Stimulated activated CD8-positive, alpha-beta memory T cell treated with anti-CD3 and anti-CD28 coated beads, Interleukin-12 subunit alpha, Interleukin-12 subunit beta, amount 100 ng/mL, for 24 hours (primary cell): Measurements from ENCODE around the gene CHST2.
"Not testable (repeated sequence)": the region's sequence is repeated elsewhere in the genome, so short reads cannot be mapped to it uniquely, and the experiment has no call there.

Experiments
- DNase-seq: peaks from one replicate; pipeline ENCODE4 v3.0.0-alpha.2; 2020; ENCODE audit errors: extremely low read depth

CHST2 gene

DNA sequence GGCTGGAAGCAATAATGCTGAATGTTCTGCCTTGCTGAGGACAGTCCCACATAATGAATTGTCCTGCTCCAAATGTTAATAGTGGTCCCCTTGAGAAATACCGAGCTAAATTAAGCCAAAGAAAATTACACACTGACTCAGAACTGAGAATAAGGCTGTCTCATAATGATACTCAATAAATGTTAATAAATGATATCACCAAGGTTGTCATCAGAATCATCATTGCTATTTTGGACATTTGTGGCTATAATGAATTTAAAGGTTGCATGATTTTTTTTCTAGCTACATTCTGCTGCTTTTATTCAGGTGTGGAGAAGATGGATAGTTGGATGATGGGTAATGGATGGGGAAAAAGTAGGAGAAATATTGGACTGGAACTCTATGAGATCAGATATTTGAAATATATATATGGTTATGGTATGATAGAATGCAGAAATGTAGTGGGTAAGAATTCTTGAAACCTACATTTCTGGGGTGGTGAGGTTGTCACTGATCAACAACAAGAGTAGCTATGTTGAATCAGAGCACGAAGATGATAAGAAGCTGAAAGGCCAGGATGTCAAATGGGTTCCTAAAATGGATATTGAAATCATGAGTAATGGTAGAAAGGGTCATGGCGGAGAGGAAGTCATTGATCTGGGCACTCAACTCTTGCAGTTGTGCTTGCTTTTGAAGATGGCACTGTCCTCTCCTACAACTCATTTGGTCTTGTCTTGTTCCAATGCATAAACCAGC lies 12.8 kb downstream of the CHST2 start:
- no peak for DNase-seq

DNA sequence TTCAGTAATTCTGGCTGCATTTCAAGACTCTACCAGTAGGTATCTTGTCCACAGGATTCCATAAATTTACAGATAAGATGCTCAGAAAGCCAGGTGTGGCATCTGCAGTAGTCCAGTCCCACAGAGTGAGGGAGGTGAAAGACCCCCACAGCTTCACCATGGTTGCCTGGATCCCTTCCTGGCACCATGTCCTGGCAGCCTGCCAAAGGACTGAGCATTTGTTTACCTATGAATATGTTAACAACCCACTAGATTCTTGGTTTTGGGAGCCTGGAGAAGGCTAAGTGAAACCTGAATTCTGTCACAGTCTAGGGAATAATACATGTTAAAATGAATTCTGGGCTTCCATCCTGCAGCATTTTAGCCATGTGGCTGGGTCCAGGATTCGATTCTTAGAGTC lies 14.9 kb downstream of the CHST2 start:
- DNase-seq = no peak

DNA sequence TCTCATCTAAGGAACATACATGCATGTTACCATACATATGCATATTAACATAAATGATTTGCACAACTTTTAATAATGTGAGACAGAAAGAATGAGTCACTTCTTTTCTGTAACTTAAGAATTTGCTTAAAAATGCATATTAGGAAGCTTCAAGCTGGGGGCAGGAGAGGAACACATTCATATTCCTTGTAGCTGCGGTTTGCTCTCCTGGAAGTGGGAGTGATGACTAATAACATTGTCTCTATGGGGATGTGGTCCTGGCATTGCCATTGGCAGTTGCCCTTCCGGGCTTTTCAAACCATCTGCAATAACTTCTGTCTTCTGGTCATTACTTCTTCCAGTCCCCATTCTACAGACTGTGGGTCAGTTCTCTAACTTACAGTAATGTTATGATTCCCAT lies 15.6 kb downstream of the CHST2 start:
- DNase-seq = no peak

DNA sequence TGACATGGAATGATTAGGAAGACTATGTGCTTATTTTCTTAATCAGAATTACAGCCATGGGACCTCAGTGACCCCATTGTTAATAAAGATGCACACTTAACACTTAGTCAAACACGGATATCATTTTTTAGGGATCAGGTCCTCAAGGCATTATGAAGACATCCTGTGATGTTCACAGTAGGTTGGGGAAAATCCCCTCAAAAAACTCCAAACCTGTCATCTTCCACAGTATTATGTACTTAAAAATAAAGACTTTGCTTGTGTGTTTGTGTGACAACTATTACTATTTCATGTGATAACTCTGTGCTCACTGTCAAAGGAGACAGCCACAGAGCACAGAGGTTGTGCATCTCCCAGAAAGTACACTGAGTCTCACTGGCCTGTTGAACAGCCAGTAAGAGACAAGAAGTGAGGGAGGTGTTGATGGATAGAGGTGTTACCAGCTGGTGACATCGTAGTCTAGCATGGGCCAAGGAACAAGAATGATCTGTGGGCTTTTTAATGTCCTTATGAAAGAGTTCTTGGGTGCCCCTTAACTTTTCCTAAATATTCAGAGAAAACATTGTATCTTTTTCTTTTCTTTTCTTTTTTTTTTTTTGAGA lies 18.0 kb downstream of the CHST2 start:
- DNase-seq = no peak

DNA sequence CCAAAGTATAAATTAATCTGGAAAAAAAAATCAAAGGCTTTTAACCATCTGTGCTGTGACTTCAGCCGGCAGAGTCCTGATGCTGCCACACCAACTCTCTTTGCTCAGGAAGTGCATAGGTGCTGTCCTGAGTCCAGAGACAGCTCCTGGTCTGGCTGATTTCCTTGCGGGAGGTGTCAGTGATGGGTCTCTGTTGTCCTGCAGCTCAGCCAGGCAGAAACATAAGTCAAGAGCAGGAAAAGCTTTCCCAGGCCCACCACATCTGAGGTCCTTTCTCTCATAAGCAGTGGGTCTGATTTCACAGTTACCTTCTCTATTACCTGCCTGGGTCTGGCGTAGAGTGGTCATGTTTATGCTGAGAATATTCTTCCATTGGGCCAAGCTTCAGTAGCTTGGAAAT lies 19.4 kb downstream of the CHST2 start:
- DNase-seq = no peak

DNA sequence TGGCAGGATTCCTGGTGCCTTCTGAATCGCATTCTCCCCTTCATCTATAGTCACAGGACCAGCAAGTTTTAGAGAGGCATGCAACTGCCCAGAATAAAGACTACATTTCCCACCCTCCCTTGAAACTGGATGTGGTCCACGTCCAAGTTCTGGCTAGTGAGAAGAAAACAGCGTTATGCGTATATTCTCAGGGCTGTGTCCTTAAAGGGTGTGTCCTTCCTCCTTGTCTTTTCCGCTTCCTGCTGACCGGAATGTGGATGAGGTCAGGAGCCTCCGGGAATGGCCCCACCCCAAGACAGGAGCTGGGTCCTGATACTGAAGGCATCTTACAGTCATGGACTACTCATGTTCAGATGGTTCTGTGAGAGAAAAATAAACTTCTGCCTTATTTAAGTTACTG lies 20.2 kb downstream of the CHST2 start:
- no peak for DNase-seq

DNA sequence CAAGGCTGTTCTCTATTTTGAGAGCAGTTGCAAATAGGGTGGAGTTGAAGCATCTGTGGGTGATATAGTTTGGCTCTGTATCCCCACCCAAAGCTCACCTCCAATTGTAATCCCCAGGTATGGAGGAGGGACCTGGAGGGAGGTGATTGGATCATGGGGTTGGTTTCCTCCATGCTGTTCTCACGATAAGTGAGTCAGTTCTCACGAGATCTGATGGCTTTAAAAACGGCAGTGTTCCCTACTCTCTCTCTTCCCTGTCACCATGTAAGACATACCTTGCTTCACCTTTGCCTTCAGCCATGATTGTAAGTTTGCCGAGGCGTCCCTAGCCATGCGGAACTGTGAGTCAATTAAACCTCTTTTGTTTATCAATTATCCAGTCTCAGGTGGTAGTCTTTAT lies 21.0 kb downstream of the CHST2 start:
- no peak for DNase-seq

DNA sequence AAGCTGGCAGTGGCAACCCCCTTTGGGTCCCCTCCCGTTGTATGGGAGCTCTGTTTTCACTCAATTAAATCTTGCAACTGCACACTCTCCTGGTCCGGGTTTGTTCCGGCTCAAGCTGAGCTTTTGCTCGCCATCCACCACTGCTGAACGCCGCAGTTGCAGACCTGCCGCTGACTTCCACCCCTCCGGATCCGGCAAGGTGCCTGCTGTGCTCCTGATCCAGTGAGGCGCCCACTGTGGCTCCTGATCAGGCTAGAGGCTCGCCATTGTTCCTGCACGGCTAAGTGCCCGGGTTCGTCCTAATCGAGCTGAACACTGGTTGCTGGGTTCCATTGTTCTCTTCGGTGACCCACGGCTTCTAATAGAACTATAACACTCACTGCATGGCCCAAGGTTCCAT lies 22.8 kb downstream of the CHST2 start:
- no peak for DNase-seq

DNA sequence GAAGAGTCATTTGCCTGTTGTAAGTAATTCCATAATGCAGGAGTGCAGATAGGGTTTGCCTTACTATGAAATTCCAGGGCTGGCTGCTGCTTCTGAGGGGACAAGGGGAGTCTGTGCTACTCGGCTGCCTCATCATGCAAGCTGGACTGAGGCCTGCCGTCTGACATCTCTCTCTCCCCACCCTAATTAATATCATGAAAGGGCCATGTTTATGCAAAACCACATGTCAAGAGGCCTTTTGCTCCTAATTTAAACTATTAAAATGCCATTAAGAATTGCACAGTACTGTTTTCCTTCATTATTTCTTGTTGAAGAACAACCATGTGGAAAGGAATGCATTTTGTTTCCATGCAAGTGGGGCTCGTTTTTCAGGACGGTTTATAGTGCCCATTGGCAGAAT lies 26.3 kb downstream of the CHST2 start:
- no peak for DNase-seq

DNA sequence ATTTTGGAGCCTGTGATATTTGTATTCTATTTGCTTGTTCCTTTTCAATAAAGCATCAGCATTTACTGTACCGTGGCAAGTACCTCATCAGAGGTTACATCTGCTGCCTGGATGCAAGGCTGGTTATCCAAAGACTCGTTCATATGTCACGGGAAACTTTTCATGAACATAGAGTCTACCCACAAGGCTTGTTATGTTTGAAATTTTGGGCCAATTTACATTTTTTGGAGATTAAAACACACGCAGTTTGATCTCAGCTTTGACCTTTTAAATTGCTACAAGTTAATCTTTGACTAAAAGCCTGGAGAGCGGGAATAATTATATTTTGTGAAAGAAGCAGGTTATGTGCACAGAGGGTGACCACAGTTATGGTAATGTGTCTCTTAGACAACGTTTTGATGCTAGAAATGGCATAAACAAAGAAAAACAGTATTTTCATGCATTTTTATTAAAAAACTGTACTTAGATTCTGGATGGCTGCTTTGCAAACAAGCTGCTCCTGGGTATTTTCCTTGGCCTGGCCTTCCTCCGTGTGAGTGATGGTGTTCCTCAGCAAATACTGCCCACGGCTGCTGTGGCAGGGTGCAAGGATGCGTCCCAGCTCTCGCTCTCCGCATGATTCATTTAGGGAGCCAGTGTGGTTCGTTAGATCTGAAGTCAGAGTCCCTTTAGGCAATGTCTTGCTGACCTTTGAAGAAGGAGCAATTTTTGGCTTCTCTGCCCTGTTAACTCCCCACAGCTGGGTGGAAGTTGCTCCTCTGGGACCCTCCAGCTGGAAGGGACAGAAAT lies 27.1 kb downstream of the CHST2 start:
- DNase-seq = no peak

DNA sequence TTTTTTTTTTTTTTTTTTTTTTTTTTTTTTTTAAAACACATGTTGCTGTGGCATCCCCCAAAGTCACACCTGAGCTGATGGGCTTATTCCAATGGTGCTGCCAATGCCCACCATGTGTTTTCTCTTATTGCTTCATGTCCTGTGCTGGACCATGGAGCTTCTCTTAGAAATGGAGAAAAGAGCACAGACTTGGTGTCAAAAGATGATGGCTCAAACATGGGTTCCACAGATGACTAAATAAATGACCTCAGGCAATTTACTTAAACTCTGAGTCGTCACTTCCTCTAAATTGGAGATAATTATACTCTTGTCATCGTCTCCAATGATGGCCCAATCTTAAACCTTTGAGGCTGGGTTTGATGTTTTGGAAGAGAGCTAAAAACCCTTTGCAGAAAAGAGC lies 28.1 kb downstream of the CHST2 start:
- DNase-seq = no peak

DNA sequence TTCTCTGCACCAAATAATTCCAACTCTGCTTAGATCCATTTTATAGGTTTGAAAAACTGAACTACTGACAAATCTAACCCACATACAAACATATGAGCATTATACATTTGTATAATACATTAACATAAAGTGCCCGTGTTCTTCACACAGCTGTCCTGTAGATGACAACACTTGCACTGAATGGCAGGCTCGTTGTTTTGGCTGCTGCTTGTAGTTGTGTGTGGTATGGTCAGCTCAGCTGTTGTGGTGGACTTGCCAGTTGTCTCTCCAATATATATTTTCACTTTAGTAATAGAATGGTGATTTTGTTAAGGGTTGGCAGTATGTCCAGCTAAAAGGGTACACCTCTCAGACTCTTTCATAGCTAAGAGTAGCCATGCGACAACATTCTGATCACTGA lies 30.5 kb downstream of the CHST2 start:
- no peak for DNase-seq

DNA sequence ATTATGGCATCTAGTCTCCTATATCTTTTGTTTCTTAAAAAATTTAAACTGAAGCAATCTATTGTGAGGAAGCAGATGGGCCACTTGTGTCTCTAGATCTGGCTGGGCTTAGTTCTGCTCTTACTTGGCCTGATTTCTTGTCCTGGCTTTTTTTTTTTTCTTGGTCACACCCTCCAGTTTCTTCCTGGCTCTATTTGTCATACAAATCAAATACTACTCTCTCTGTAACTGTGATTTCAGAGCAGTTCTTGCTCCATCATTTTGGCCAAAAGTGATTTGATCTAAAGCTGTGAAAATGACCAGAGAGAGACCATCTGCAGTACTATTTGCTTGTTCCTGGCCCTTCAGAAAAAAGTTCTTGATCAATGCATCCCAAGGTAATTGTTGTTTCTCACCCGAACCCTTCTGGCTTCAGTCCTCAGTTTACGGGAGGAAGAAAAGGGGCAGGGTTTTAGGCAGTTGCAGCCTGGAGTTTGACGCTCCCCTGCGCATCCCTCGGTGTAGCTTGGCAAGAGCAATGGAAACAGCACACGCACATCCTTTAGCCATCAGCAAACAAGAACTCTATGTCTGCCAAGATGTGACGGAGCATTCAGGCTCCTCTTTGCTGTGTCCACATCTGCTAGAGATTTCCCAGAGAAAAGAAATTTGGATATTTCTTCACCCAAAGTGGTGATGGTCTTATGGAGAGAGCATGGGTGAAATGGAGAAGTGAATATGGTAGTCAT lies 31.6 kb downstream of the CHST2 start:
- no peak for DNase-seq

DNA sequence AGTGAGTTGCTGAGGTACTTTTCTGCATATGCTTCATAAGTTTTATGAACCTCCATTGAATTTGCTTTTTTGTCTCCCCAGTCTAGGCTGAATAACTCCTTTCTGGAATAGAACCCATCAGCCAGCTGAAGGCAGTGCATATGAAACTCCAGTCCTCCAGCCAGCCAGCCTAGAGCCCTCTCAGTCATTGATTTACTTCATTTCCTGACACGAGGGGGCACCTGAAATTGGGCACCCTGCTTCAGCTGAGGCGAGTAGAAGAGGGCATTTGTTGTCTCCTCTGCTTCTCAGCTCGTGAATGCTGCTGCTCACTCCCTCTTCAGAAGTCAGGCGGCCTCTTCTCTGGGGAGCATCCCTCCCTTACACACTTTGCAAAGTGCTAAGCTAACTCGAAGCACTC lies 32.5 kb downstream of the CHST2 start:
- no peak for DNase-seq

DNA sequence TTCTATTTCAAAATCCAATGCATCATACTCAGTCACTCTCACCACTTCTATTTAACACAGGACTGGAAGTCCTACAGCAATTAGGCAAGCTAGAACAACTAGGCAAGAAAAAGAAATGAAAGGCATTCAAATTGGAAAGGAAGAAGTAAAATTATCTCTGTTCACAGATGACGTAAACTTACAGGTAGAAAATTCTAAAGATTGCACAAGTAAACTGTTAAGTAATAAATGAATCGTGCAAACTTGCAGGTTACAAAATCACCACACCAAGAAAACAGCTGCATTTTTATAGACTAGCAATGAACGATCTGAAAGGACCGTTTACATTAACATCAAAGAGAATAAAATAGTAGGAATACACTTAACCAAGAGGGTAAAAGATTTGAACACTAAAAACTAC lies 36.2 kb downstream of the CHST2 start:
- DNase-seq = no peak

DNA sequence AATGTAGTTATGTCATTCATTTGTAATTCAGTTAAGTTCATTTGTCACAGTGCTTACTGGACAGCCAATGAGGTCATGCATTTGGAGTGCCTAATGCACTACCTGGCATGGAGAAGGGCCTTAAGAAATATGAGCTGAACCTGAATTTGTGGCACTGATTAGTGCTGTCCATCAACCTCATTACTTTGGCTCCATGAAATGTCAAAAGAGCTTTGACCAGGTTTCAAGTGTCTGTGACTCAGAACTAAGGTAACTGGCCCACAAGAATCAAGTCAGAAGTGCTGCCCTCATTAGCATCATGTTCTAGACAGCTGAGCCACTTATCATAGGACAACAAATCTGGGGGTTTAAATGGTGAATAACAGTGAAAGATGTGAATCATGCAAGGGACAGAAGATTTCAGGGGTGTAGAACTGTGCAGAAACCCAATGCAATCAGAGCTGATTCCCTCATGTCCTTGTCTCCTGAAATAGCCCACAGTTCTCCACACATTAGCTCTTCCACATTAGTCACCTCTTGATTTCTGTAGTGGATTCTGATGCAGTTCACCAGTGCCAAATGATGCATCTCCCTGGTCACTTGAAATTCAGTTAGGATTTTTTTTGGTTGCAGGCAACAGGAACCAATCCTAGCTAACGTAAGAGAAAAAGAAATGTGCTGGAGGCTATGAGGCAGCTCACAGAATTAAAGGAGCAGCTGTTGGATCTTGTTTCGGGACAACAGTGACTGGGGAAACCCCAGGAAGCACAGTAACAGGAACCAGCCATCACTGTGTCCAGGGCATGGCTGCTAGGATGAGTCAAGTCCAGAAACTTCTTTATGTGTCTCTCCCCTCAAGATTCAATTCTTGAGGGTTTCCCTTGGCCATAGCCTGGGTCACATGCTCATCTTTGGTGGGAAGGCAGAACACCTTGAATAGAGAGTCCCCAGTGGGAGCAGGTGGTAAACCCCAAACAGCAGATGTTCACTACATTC lies 38.7 kb downstream of the CHST2 start:
- no peak for DNase-seq

DNA sequence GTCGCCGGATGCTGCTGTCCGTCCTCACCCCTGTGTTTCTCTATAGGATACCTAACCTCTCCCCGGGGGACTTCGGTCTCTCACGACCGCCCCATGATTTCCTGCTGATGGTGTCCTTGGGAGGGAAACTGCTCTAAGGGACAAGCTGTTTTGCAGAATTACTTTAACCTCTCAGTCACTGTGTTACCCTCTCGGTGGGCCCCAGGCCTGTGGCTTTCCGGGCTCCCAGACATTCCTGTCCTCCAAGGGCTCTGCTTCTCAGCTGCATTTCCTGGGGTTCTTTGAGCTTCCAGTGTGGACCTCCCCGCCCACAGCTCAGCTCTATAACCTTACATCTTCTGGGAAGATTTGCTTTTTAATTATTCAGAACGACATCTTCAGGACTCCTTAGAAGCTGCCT lies 40.9 kb downstream of the CHST2 start:
- DNase-seq = no peak

DNA sequence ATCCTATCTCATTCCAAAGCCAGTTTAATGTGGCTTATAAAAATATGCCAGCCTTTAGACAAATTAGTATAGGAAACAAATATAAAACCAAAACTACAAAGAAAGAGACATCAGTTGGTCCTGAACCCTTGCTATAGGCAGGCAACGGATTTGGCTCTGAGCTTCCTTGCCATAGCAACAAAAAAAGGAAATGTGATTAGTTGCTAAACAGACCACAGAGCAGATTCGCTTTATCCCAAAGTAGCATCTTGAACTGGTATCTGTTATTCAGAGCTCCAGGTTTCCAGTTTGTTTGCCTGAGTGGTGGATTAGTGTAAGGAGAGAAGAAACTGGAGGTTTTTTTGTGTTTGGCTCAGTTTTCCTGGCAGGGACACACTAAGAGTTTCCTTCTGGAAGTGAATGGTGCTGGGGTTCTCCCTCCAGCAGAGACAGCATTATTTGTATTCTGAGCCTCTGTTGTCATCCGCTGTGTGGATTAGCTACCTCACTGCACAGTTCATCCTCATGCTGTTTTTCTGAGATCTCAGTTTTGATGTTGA lies 44.1 kb downstream of the CHST2 start:
- DNase-seq = no peak

DNA sequence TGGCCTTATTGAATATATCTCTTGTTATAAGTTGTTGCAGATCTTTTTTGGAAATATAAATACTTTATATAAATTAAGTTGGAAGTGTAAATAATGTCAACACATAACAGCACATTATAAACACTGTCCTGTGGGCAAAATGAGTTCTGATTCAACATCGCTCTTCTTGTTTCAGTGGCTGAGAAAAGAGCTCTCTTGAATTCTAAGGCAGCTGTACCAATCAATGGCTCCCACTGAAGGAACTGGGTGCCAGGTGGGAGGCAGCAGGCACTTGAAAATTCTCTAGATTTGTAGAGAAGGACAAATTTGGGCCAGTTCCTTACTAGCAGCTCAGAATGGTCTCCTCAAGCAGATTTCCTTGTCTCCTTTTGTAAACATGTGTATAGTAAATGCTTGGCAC lies 45.6 kb downstream of the CHST2 start:
- DNase-seq = no peak

DNA sequence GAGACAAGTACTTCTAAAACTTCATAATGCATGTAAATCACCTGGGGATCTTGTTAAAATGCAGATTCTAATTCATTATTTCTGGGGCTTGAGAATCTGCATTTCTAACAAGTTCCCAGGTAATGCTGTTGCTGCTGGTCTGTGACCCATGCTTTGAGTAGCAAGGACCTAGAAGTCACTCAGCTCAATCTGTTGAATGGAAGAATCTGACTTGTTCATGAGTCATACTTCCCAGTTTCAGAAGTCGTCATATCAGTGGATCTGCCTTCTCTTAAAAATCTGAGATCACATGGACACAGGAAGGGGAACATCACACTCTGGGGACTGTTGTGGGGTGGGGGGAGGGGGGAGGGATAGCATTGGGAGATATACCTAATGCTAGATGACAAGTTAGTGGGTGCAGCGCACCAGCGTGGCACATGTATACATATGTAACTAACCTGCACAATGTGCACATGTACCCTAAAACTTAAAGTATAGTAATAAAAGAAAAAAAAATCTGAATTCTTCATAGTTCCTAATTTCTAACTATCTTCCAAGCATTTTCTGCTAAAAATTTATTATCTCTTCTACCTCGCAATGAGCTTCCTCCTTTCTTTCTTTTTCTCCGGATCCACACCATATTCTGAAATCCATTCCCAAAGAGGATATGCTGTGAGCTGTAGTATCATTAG lies 46.2 kb downstream of the CHST2 start:
- DNase-seq = not testable (repeated sequence)
